GM19193 (cell line): Measurements from ENCODE around the gene HAPLN2.
A peak's percentile ranks its signal among the peaks of the same experiment; 100 is the strongest.

Experiments
- POLR2A ChIP-seq: IDR thresholded peaks from 4 replicates; pipeline ENCODE4 v1.6.1; 2011; ENCODE audit not compliant: insufficient read depth, insufficient read length; ENCODE audit errors: extremely low read depth

The HAPLN2 gene

GRCh38 chr1:156648496-156648895 lies 29.3 kb downstream of the HAPLN2 start:
- TF ChIP-seq POLR2A: no peak

GRCh38 chr1:156648951-156649350 lies 29.7 kb downstream of the HAPLN2 start:
- no peak for TF ChIP-seq POLR2A

DNA sequence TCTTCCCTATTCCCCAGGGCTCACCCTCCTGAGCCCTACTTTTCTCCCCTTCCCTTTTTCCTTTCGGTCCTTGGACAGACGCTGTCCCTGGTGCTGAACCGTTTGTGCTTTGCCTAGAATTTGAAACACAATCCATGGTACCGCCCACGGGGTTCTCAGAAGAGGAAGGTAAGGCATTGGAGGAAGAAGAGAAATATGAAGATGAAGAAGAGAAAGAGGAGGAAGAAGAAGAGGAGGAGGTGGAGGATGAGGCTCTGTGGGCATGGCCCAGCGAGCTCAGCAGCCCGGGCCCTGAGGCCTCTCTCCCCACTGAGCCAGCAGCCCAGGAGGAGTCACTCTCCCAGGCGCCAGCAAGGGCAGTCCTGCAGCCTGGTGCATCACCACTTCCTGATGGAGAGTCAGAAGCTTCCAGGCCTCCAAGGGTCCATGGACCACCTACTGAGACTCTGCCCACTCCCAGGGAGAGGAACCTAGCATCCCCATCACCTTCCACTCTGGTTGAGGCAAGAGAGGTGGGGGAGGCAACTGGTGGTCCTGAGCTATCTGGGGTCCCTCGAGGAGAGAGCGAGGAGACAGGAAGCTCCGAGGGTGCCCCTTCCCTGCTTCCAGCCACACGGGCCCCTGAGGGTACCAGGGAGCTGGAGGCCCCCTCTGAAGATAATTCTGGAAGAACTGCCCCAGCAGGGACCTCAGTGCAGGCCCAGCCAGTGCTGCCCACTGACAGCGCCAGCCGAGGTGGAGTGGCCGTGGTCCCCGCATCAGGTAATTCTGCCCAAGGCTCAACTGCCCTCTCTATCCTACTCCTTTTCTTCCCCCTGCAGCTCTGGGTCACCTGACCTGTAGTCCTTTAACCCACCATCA lies 33.1 kb downstream of the HAPLN2 start:
- no peak for TF ChIP-seq POLR2A

DNA sequence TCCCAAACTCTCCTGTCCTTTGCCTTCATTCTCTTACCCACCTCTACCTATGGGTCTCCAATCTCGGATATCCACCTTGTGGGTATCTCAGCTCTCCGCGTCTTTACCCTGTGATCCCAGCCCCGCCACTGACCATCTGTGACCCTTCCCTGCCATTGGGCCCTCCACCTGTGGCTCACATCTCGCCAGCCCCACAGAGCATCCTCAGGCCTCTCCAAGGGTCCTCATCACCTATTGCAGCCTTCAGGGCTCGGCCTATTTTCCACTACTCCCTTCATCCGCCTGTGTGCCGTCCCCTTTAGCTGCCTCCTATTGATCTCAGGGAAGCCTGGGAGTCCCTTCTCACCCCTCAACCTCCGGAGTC lies 33.8 kb downstream of the HAPLN2 start:
- TF ChIP-seq POLR2A: no peak

DNA sequence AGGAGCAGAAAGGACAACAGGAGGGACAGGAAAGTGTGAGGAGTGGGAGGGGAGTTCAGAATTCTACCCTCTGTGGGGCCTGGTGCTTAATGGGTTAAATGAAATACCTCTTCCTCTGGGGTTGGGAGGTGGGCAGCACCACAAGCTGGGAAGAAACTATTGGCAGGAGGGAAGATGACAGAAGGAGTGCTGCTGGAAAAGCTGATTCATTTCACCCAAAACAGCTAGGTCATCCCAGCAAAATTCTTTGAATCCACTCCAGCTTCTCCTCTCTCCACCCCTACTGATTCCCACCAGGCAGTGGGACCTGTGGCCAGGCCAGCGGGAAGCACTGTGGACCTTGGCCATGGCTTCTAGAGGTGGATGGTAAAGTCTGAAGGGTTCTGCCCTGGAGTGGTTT lies 35.5 kb downstream of the HAPLN2 start:
- no peak for TF ChIP-seq POLR2A

GRCh38 chr1:156655151-156655903 lies 36.1 kb downstream of the HAPLN2 start:
- no peak for TF ChIP-seq POLR2A

DNA sequence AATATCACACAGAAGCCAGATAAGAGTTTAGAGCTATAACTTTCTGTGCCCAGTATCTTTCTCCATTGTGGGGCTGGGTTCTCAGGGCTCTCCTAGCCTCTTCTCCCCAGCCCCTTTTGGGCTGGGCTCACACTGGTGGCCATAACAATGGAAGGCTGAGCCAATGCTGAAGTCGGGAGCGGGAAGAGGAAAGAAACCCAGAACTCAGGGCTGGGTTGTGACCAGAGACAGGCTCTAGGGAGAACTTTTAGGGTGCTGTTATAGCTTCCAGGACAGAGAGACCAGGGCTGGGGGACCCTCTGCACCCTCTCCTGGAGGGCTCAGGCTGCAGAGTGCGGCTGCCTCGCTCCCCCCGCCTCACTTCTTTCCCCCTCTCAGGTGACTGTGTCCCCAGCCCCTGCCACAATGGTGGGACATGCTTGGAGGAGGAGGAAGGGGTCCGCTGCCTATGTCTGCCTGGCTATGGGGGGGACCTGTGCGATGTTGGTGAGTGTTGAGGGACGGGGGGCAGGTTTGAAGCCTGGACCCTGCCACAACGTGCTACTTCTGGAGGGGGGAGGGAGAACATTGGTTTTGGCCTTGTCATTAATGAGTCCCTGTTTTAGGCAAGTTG lies 36.8 kb downstream of the HAPLN2 start:
- no peak for TF ChIP-seq POLR2A

- no peak for TF ChIP-seq POLR2A
Observed at GRCh38 chr1:156656806-156657740, 37.9 kb downstream of the HAPLN2 start.

- TF ChIP-seq POLR2A: no peak
Observed at GRCh38 chr1:156657741-156658319, 38.6 kb downstream of the HAPLN2 start.

DNA sequence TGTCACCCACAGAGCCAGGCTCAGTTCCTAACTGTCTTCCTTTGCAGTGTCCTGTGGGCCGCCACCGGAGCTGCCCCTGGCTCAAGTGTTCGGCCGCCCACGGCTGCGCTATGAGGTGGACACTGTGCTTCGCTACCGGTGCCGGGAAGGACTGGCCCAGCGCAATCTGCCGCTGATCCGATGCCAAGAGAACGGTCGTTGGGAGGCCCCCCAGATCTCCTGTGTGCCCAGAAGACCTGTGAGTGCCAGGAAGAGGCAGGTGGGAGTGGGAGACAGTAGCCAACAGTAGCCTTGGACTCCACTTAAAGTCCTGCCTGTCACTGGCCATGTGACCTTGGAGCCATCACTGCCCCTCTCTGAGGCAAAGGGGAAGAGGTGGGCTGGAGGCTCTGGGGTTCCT lies 39.3 kb downstream of the HAPLN2 start:
- TF ChIP-seq POLR2A: no peak

- no peak for TF ChIP-seq POLR2A
Observed at GRCh38 chr1:156658945-156659574, 39.8 kb downstream of the HAPLN2 start.

GRCh38 chr1:156659661-156659987 lies 40.4 kb downstream of the HAPLN2 start:
- no peak for TF ChIP-seq POLR2A

DNA sequence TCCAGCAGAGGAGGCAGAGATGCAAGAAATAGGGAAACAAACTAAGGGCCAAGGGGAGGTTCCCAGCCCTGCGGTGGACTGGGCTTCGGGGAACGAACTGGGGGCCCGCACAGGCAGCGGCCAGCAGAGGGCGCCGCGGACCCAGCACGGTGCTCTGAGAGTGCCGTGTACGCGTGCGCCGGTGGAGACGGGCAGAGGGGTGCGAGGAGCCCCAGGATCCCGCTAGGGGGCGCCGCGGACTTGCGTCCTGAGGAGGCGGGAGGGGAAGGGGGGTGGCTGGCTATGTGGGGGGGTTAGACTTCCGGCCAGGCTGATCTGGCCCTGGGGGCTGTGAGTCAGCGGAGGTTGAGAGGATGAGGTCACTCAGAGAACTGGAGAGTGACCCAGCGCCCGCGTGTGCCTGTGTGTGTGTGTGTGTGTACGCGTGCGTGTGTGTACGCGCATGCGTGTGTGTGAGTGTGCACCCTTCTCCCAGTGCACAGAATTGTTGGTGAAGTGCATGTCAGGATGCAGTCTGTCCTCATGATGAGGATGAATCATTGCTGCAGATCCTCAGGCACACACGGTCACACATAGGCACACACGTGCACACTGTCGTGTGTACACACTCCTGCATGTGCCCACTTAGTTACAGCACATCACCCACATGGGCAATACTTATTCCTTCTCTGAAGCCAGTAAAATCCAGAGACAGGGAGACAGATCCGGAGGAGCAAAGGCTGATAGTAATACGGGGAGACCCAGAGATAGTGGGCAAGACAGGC lies 41.0 kb downstream of the HAPLN2 start:
- TF ChIP-seq POLR2A: peak; percentile 10
